Measurements from ENCODE around the gene PHB1.
"Not testable (repeated sequence)": the region's sequence is repeated elsewhere in the genome, so short reads cannot be mapped to it uniquely, and the experiment has no call there.

Gene PHB1

GRCh38 chr17:49403514-49404289 lies 11.0 kb downstream of the PHB1 start:
- DNase-seq: no peak

- no peak for DNase-seq
Observed at GRCh38 chr17:49402706-49403105, 12.0 kb downstream of the PHB1 start.

GRCh38 chr17:49401971-49402611 lies 12.6 kb downstream of the PHB1 start:
- DNase-seq: no peak

- no peak for DNase-seq
Observed at GRCh38 chr17:49399995-49400394, 14.7 kb downstream of the PHB1 start.

GRCh38 chr17:49397586-49397985 lies 17.1 kb downstream of the PHB1 start:
- no peak for DNase-seq

- no peak for DNase-seq
Observed at GRCh38 chr17:49393491-49394255, 21.0 kb downstream of the PHB1 start.

- peak; percentile 65 for DNase-seq
Observed at GRCh38 chr17:49390548-49391324, 23.9 kb downstream of the PHB1 start.

- DNase-seq: not testable (repeated sequence)
Observed at GRCh38 chr17:49389514-49390347, 25.0 kb downstream of the PHB1 start.

GRCh38 chr17:49388692-49389513 lies 25.8 kb downstream of the PHB1 start:
- no peak for DNase-seq

- DNase-seq: no peak
Observed at GRCh38 chr17:49388290-49388640, 26.4 kb downstream of the PHB1 start.

GRCh38 chr17:49387498-49388289 lies 27.0 kb downstream of the PHB1 start:
- peak; percentile 74 for DNase-seq

- DNase-seq: no peak
Observed at GRCh38 chr17:49386373-49386772, 28.3 kb downstream of the PHB1 start.

GRCh38 chr17:49384951-49385350 lies 29.7 kb downstream of the PHB1 start:
- no peak for DNase-seq

GRCh38 chr17:49383060-49383459 lies 31.6 kb downstream of the PHB1 start:
- DNase-seq: no peak

GRCh38 chr17:49382556-49382955 lies 32.1 kb downstream of the PHB1 start:
- DNase-seq: no peak

- DNase-seq: no peak
Observed at GRCh38 chr17:49381793-49382192, 32.9 kb downstream of the PHB1 start.

GRCh38 chr17:49381033-49381432 lies 33.6 kb downstream of the PHB1 start:
- DNase-seq: no peak

- no peak for DNase-seq
Observed at GRCh38 chr17:49379926-49380325, 34.8 kb downstream of the PHB1 start.

- DNase-seq: no peak
Observed at GRCh38 chr17:49378311-49378710, 36.4 kb downstream of the PHB1 start.

GRCh38 chr17:49375544-49375943 lies 39.1 kb downstream of the PHB1 start:
- no peak for DNase-seq
